Body of pancreas (tissue), 4 donors: ENCODE data around the gene SSNA1. TPM values are rescaled to one million over a fixed set of nuclear protein-coding genes. Genes with fewer than 3 reads are reported as not detected.

Experiments
- ATAC-seq: fragments of 150-250 bp; one replicate; pipeline ENCODE4 v1.9.1; 2016
- DNase-seq, 4 donors: peaks; one replicate each; pipeline ENCODE4 v3.0.0-alpha.2; 2019
- H3K27ac ChIP-seq, 4 donors: fragments of 200-600 bp; sonication (generic); 1 replicate in 3 of 4; 2 replicates in 1 of 4; pipeline versions ENCODE4 v1.5.1 to v1.6.1; 2016 to 2019; ENCODE audit warnings: mild to moderate bottlenecking in 1 of 4, mixed read lengths in 1 of 4, moderate library complexity in 1 of 4
- H3K27me3 ChIP-seq, 2 donors: fragments of 200-600 bp; sonication (generic); one replicate each; pipeline ENCODE4 v1.6.0; 2016; ENCODE audit warnings: mild to moderate bottlenecking in 1 of 2
- H3K36me3 ChIP-seq, 2 donors: fragments of 200-600 bp; sonication (generic); replicated peaks in 1 of 2; 2 replicates each; pipeline ENCODE4 v1.5.1; 2016; ENCODE audit warnings: low read depth in 2 of 2; ENCODE audit not compliant: insufficient read depth in 1 of 2
- H3K4me1 ChIP-seq: fragments of 200-600 bp; sonication (generic); one replicate; pipeline ENCODE4 v1.6.0; 2016
- H3K4me3 ChIP-seq, 2 donors: fragments of 200-600 bp; sonication (generic); 1 replicate in 1 of 2; 2 replicates in 1 of 2; pipeline ENCODE4 v1.5.1; 2016 to 2019
- H3K9me3 ChIP-seq, 3 donors: fragments of 200-600 bp; sonication (generic); 1 replicate in 2 of 3; 2 replicates in 1 of 3; pipeline ENCODE4 v1.5.1; 2016
- POLR2A ChIP-seq, 3 donors: fragments of 450-650 bp; IDR thresholded peaks; one replicate each; pipeline ENCODE4 v1.6.1; 2016; ENCODE audit warnings: antibody characterized with exemption in 3 of 3, mild to moderate bottlenecking in 2 of 3
- WGBS, 2 donors: methylation state at CpG; one replicate each; pipeline ENCODE4 v1.1.5; 2017; 5-methylcytosine and 5-hydroxymethylcytosine counted together
- intact Hi-C: fragments of 100-400 bp; cut with DNase I; formaldehyde crosslinking; loops from one replicate; pipeline ENCODE4 v1.15.1; 2023
- total RNA-seq, 2 donors: library from RNA; depleted of rRNA; stranded (reverse); fragments of >200 nt; gene quantifications; one replicate each; pipeline ENCODE4 v1.1.0, GENCODE V29; 2016
- TF ChIP-seq, protein P1 (sequence below), 7 experiments: fragments of 450-650 bp in 4 of 7; fragments of 200-600 bp in 3 of 7; sonication (generic) in 3 of 7; IDR thresholded peaks; one replicate each; pipeline ENCODE4 v1.5.1; 2016 to 2019; ENCODE audit warnings: antibody characterized with exemption in 7 of 7

SSNA1 gene
- total RNA-seq, 2 donors from 2014 or later: 62.3 to 79.1 TPM

DNA sequence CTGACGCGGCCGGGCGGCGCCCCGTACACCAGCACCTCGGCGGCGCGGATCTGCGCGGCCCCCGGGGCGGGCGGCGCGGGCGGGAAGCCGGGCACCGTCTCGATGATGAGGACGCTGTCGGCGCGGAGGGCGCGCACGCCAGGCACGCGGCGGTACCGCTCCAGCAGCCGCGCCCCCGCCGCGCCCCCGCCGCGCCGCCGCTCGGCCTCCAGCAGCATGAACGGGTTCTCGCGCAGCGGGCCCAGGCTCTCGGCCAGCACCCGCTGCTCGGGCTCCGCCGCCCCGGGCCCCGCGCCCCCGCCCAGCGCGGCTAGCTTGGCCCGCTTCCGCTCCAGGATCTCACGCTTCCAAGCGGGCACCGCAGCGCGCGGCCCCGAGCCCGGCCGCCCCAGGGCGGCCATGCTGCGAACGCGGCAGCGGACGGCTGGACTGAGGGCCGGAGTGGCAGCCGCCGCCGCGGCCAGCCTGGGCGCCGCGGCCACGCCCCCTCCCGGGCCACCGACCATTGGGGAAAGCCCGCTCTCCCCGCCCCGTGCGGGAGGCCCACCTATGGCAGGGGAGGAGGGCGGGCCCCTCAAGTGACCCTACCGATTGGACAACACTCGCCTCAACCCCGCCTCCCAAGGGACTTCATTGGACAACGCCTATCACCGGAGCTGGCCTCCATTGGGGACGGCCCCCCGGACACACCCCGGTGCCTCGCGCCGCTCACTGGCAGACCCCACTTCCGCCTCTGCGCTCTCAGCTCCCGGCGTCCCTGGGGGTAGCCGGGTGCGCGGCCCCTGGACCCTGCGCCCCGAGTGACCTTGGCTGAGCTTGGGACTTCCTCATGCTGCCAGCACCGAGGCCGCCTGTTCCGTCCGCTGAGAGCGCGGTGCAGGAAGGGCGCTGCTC lies 12.1 kb downstream of the SSNA1 start, which contains the start of gene TPRN:
TPRN (minus strand) TSS at position 431 of the 894 bp plus-strand sequence; CDS start at position 401, 30 bp downstream.
- 0 to 1% methylated on average over 5 to 70 of the region's 118 CpGs for WGBS, 2 donors
- Histone ChIP-seq H3K4me3 (peak within 1 kb of the TSS; percentile 32 to 40), H3K9me3 (no peaks in the 10 kb centered on the region), H3K36me3 (no peaks in the 10 kb centered on the region), H3K4me1 (peaks cover 80% of the 10 kb centered on the region), H3K27ac (peak within 1 kb of the TSS; percentile 92 to 99 (median 92)), H3K27me3 (no peaks in the 10 kb centered on the region)
- TF ChIP-seq POLR2A (IDR thresholded peaks at IDR 0.05): peak; percentile 75 to 96 (median 77)
- TF ChIP-seq, protein P1, sequence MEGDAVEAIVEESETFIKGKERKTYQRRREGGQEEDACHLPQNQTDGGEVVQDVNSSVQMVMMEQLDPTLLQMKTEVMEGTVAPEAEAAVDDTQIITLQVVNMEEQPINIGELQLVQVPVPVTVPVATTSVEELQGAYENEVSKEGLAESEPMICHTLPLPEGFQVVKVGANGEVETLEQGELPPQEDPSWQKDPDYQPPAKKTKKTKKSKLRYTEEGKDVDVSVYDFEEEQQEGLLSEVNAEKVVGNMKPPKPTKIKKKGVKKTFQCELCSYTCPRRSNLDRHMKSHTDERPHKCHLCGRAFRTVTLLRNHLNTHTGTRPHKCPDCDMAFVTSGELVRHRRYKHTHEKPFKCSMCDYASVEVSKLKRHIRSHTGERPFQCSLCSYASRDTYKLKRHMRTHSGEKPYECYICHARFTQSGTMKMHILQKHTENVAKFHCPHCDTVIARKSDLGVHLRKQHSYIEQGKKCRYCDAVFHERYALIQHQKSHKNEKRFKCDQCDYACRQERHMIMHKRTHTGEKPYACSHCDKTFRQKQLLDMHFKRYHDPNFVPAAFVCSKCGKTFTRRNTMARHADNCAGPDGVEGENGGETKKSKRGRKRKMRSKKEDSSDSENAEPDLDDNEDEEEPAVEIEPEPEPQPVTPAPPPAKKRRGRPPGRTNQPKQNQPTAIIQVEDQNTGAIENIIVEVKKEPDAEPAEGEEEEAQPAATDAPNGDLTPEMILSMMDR (IDR thresholded peaks at IDR 0.05): peak in 1 of 7 experiments; percentile 5
- ATAC-seq (peak; percentile 87), DNase-seq (peak; percentile 99 to 100 (median 100))
- intact Hi-C loops: no loop called here

DNA sequence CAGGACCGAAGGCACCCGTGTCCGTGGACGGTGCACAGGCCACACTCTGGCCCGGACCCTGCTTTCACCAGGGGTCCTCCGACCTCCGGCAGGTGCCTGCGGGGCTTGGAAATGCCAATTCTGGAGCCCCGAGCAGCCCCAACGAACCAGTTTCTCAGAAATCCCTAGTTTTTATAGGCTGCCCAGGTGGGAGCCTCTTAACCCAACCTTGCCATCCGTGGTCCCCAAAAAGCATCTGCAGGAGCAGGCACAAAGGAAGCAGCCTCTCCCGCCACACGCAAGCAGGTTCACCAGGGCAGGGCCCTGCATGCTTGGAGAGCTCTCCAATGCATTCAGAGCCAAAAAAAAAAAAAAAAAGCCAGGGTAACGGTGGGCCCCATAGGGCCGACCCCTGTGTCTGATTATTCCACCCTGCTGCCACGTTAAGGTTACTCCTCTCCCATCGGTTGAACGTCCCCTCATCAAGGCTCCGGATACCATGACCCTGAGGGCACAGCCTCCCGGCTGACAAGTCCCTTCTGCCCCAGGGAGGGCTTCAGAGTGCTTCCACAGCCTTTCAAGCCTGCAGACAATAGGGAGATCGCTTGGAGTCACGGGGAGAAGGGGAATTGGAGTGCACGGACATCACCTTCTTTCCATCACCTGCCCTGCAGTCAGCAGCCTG lies 12.9 kb downstream of the SSNA1 start:
- Histone ChIP-seq H3K4me1 (peaks cover 80% of the 10 kb centered on the region), H3K36me3 (no peaks in the 10 kb centered on the region), H3K27me3 (no peaks in the 10 kb centered on the region), H3K4me3 (peak overlapping the region in 1 of 2 donors; percentile 18), H3K9me3 (no peaks in the 10 kb centered on the region), H3K27ac (peak overlapping the region; percentile 70 to 89 (median 81))
- no peak for TF ChIP-seq POLR2A (IDR thresholded peaks at IDR 0.05)
- TF ChIP-seq, protein P1 (IDR thresholded peaks at IDR 0.05): no peak
- 12 to 26% methylated on average over 10 to 23 of the region's 23 CpGs for WGBS, 2 donors
- DNase-seq (no peak), ATAC-seq (no peak)
- intact Hi-C loops: no loop called here

DNA sequence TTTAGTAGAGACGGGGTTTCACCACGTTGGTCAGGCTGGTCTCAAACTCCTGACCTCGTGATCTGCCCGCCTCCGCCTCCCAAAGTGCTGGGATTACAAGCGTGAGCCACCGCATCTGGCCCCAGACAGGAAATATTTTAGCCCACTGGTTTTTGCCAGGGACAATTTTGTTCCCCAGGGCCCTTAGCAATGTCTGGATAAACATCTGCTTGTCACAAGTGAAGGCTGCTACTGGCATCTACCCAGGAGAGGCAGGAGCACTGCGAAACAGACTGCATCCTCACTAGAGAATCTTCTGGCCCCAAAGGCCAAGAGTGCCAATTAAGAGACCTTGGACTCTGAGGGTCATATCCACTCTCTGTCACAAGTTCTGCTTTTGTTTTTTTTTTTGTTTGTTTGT lies 14.5 kb downstream of the SSNA1 start:
- TF ChIP-seq, protein P1 (IDR thresholded peaks at IDR 0.05): no peak
- TF ChIP-seq POLR2A (IDR thresholded peaks at IDR 0.05): no peak
- Histone ChIP-seq H3K27ac (no peak overlapping the region), H3K36me3 (no peaks in the 10 kb centered on the region), H3K9me3 (no peaks in the 10 kb centered on the region), H3K4me3 (no peak overlapping the region), H3K4me1 (peaks cover 70% of the 10 kb centered on the region), H3K27me3 (no peaks in the 10 kb centered on the region)
- WGBS, 2 donors: 75 to 78% methylated on average over 8 of the region's 8 CpGs
- intact Hi-C loops: no loop called here
- ATAC-seq: no peak
- no peak for DNase-seq

DNA sequence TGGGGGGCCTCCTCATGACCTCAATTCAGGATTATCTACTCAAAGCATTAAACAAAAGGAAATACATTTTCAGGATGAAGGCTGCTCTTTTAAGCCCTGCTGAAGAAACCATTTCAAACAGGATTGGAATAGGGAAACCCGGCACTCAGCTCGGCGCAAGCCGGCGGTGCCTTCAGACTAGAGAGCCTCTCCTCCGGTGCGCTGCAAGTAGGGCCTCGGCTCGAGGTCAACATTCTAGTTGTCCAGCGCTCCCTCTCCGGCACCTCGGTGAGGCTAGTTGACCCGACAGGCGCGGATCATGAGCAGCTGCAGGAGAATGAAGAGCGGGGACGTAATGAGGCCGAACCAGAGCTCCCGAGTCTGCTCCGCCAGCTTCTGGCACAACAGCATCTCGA lies 16.3 kb downstream of the SSNA1 start:
- DNase-seq (no peak), ATAC-seq (no peak)
- Histone ChIP-seq H3K4me3 (peak overlapping the region; percentile 83 to 97), H3K27me3 (no peaks in the 10 kb centered on the region), H3K36me3 (no peaks in the 10 kb centered on the region), H3K4me1 (peaks cover 53% of the 10 kb centered on the region), H3K27ac (peak overlapping the region; percentile 73 to 90 (median 82)), H3K9me3 (no peaks in the 10 kb centered on the region)
- intact Hi-C loops: no loop called here
- no peak for TF ChIP-seq POLR2A (IDR thresholded peaks at IDR 0.05)
- TF ChIP-seq, protein P1 (IDR thresholded peaks at IDR 0.05): no peak
- WGBS, 2 donors: 8 to 23% methylated on average over 9 to 21 of the region's 21 CpGs
